ENCODE measurements around the gene FPR1. TPM values are rescaled to one million over a fixed set of nuclear protein-coding genes. Genes with fewer than 3 reads are reported as not detected.

FPR1 gene
- total and polyA plus RNA-seq, 2 of the 8 experiments (the other 6 are each of a cell fraction or from before 2014, with no cell fraction given), result 0.11 TPM; not detected in 1

- H3K4me3 ChIP-seq (ENCODE audit: extremely low read depth in 1 of 4, insufficient read depth in 2 of 4, low read depth in 3 of 4, low read length in 4 of 4), result no peak overlapping the region
- FAIRE-seq (no peak), DNase-seq (ENCODE audit: low read depth in 1 of 2, low spot score in 2 of 2) (no peak)
- H2BK5ac ChIP-seq (ENCODE audit: low read depth, low read length), result no peak overlapping the region
- H3K9ac ChIP-seq (replicated peaks in 1 of 4; ENCODE audit: extremely low read depth in 1 of 4, low read depth in 3 of 4, low read length in 3 of 4), result no peak overlapping the region
- H3K4me2 ChIP-seq (ENCODE audit: insufficient read depth in 1 of 2, low read depth in 2 of 2, low read length in 2 of 2), result no peak overlapping the region
- H3K14ac ChIP-seq (ENCODE audit: insufficient read length), result no peak overlapping the region
- H4K5ac ChIP-seq (ENCODE audit: insufficient read length, low read depth, low read length), result no peak overlapping the region
- no peak overlapping the region for H3K23ac ChIP-seq (ENCODE audit: insufficient read length)
- H2BK15ac ChIP-seq (ENCODE audit: low read length), result no peak overlapping the region
- 89% methylated on average over 3 of the region's 3 CpGs; no CpG with 5 or more reads in 1 of the 2 experiments for WGBS, 2 experiments (ENCODE audit: extremely low coverage in 1 of 2, insufficient coverage in 1 of 2, insufficient read length in 1 of 2, insufficient replicate concordance in 2 of 2, low coverage in 1 of 2, low lambda C conversion rate in 2 of 2, missing lambda C conversion rate in 1 of 2)
- peaks cover 0 to 3% (median 0%) of the 10 kb centered on the region in 4 experiments; a peak in 2 of 7 replicates for H3K4me1 ChIP-seq (replicated peaks in 1 of 4; ENCODE audit: control insufficient read depth in 3 of 4, insufficient read depth in 4 of 4, low read length in 3 of 4)
- H2BK120ac ChIP-seq (replicated peaks; ENCODE audit: low read depth, low read length), result no peak overlapping the region
- no peak overlapping the region for H3K56ac ChIP-seq (replicated peaks; ENCODE audit: insufficient read length, low read depth, low read length)
- H3K79me1 ChIP-seq (ENCODE audit: low read depth, low read length), result no peaks in the 10 kb centered on the region
- H2AK5ac ChIP-seq (ENCODE audit: low read depth, low read length), result no peak overlapping the region
- H3K9me3 ChIP-seq (ENCODE audit: insufficient read depth in 2 of 2, low read depth in 1 of 2, low read length in 1 of 2), result no peaks in the 10 kb centered on the region
- no peak overlapping the region for H2BK20ac ChIP-seq (ENCODE audit: low read length)
- H3K27ac ChIP-seq (ENCODE audit: low read depth, low read length), result no peak overlapping the region
- ChIA-PET CTCF (ENCODE audit: partially characterized antibody) (interaction anchor here (0.9 to 2.4 kb wide), 11 partner anchors 11 to 1327 kb away, joined by 3 to 17 read pairs (median 3); no protein-coding TSS in a partner anchor), POLR2A (ENCODE audit: partially characterized antibody) (interaction anchor here (0.8 to 1.0 kb wide), 2 partner anchors 15 to 165 kb away, joined by 3 to 5 read pairs; no protein-coding TSS in a partner anchor)
- H3K27me3 ChIP-seq (replicated peaks in 1 of 4; ENCODE audit: control insufficient read depth in 3 of 4, extremely low read depth in 1 of 4, insufficient read depth in 3 of 4, low read length in 3 of 4), result no peaks in the 10 kb centered on the region
- no peak overlapping the region for H2BK12ac ChIP-seq (ENCODE audit: low read depth, low read length)
- no peaks in the 10 kb centered on the region for H3K23me2 ChIP-seq (ENCODE audit: low read depth, low read length)
- no peak overlapping the region for H3K4ac ChIP-seq (replicated peaks; ENCODE audit: insufficient read length, low read depth, low read length)
- H4K91ac ChIP-seq (replicated peaks; ENCODE audit: insufficient read length, low read length), result no peak overlapping the region
- H3K18ac ChIP-seq (ENCODE audit: extremely low read depth, low read length), result no peak overlapping the region
- H3K79me2 ChIP-seq (ENCODE audit: control insufficient read depth in 1 of 2, insufficient read depth in 2 of 2, low read length in 2 of 2), result no peaks in the 10 kb centered on the region
- no peak overlapping the region for H2AFZ ChIP-seq (ENCODE audit: low read length)
- H4K8ac ChIP-seq (ENCODE audit: extremely low read depth, insufficient read depth, low read length), result no peak overlapping the region
- H3K36me3 ChIP-seq (ENCODE audit: control insufficient read depth in 2 of 4, insufficient read depth in 4 of 4, low read length in 3 of 4), result no peaks in the 10 kb centered on the region
- H4K20me1 ChIP-seq (replicated peaks in 1 of 2; ENCODE audit: control insufficient read depth in 1 of 2, insufficient read depth in 2 of 2, low read length in 2 of 2), result no peaks in the 10 kb centered on the region
- TF ChIP-seq BCL11A (IDR thresholded peaks at IDR 0.05; ENCODE audit: low read depth in 2 of 2, low read length in 2 of 2), result no peak
- no peak for TF ChIP-seq TEAD4 (IDR thresholded peaks at IDR 0.05; ENCODE audit: low read depth, low read length)
- TF ChIP-seq RNF2 (IDR thresholded peaks at IDR 0.05; ENCODE audit: borderline replicate concordance, low read depth, low read length, missing control alignments, poor library complexity, severe bottlenecking), result no peak
- no peak for TF ChIP-seq NANOG (IDR thresholded peaks at IDR 0.05; ENCODE audit: insufficient read depth, low read depth, low read length, poor library complexity, severe bottlenecking)
- TF ChIP-seq KDM4A (IDR thresholded peaks at IDR 0.05; ENCODE audit: low read depth, low read length, severe bottlenecking), result no peak
- TF ChIP-seq HDAC6 (IDR thresholded peaks at IDR 0.05; ENCODE audit: low read depth, low read length), result no peak
- TF ChIP-seq SP1 (IDR thresholded peaks at IDR 0.05; ENCODE audit: low read depth, low read length), result no peak
- no peak for TF ChIP-seq EP300 (IDR thresholded peaks at IDR 0.05; ENCODE audit: borderline replicate concordance in 1 of 2, low read depth in 2 of 2, low read length in 2 of 2)
- TF ChIP-seq SAP30 (IDR thresholded peaks at IDR 0.05; ENCODE audit: insufficient read depth, insufficient replicate concordance, low read length), result no peak
- TF ChIP-seq KDM1A (IDR thresholded peaks at IDR 0.05; ENCODE audit: borderline replicate concordance, low read length), result no peak
- no peak for TF ChIP-seq CEBPB (IDR thresholded peaks at IDR 0.05; ENCODE audit: low read depth, low read length)
- no peak for TF ChIP-seq USF2 (IDR thresholded peaks at IDR 0.05; ENCODE audit: low read length)
These were observed 14.3 kb downstream of the FPR1 start for GRCh38 chr19:51737389-51737788.
